Nephron (organoid): Measurements from ENCODE around the gene NDUFAF5.

Experiments
- H3K27ac Mint-ChIP-seq, 3 experiments: 2 replicates each; pipeline ENCODE4 v1.8.0; 2020; ENCODE audit warnings: mixed read lengths in 3 of 3, mild to moderate bottlenecking in 2 of 3, moderate library complexity in 1 of 3
- H3K27me3 Mint-ChIP-seq: 2 replicates; pipeline ENCODE4 v1.8.0; 2021; ENCODE audit warnings: low read depth, mild to moderate bottlenecking, moderate library complexity, mixed read lengths
- H3K36me3 Mint-ChIP-seq: 2 replicates; pipeline ENCODE4 v1.8.0; 2020; ENCODE audit warnings: low read depth, mixed read lengths
- H3K4me1 Mint-ChIP-seq: 2 replicates; pipeline ENCODE4 v1.8.0; 2020; ENCODE audit warnings: mixed read lengths
- H3K4me3 Mint-ChIP-seq, 3 experiments: 2 replicates each; pipeline ENCODE4 v1.8.0; 2020; ENCODE audit warnings: mild to moderate bottlenecking in 3 of 3, mixed read lengths in 3 of 3, moderate library complexity in 2 of 3
- H3K9me3 Mint-ChIP-seq: 2 replicates; pipeline ENCODE4 v1.8.0; 2020; ENCODE audit warnings: mixed read lengths
- CTCF ChIP-seq, 3 experiments: fragments of 200-600 bp; sonication (generic); IDR thresholded peaks; one replicate each; pipeline ENCODE4 v1.5.0; 2021; ENCODE audit warnings: antibody characterized with exemption in 3 of 3; ENCODE audit not compliant: unreplicated experiment in 3 of 3

NDUFAF5 gene

GRCh38 chr20:13793001-13793400, 8.2 kb downstream of the NDUFAF5 start:
- TF ChIP-seq CTCF (IDR thresholded peaks at IDR 0.05; ENCODE audit: unreplicated experiment in 3 of 3), result no peak
- Mint-ChIP-seq H3K27ac (no peak overlapping the region), H3K9me3 (no peaks in the 10 kb centered on the region), H3K4me3 (no peak overlapping the region), H3K4me1 (no peaks in the 10 kb centered on the region), H3K27me3 (no peaks in the 10 kb centered on the region), H3K36me3 (peaks cover 75% of the 10 kb centered on the region)

- peaks cover 7% of the 10 kb centered on the region for H3K4me1 Mint-ChIP-seq
- peaks cover 80% of the 10 kb centered on the region for H3K36me3 Mint-ChIP-seq
Observed at GRCh38 chr20:13794667-13795066, 9.8 kb downstream of the NDUFAF5 start.

GRCh38 chr20:13799040-13799439, 14.2 kb downstream of the NDUFAF5 start:
- H3K9me3 Mint-ChIP-seq, result no peaks in the 10 kb centered on the region
- H3K27ac Mint-ChIP-seq, result peak overlapping the region in 2 of 3 experiments; percentile 6 to 38
- H3K4me1 Mint-ChIP-seq, result peaks cover 37% of the 10 kb centered on the region
- H3K4me3 Mint-ChIP-seq, result no peak overlapping the region
- no peaks in the 10 kb centered on the region for H3K27me3 Mint-ChIP-seq
- no peak for TF ChIP-seq CTCF (IDR thresholded peaks at IDR 0.05; ENCODE audit: unreplicated experiment in 3 of 3)
- H3K36me3 Mint-ChIP-seq, result peaks cover 73% of the 10 kb centered on the region

More at GRCh38 chr20:13794667-13795066, 9.8 kb downstream of the NDUFAF5 start:
- H3K27ac Mint-ChIP-seq, result no peak overlapping the region
- H3K9me3 Mint-ChIP-seq, result no peaks in the 10 kb centered on the region
- H3K4me3 Mint-ChIP-seq, result no peak overlapping the region
- TF ChIP-seq CTCF (IDR thresholded peaks at IDR 0.05; ENCODE audit: unreplicated experiment in 3 of 3), result no peak
- H3K27me3 Mint-ChIP-seq, result no peaks in the 10 kb centered on the region

- Mint-ChIP-seq H3K36me3 (peaks cover 70% of the 10 kb centered on the region), H3K4me1 (peaks cover 37% of the 10 kb centered on the region), H3K4me3 (no peak overlapping the region), H3K27ac (peak overlapping the region in 2 of 3 experiments; percentile 10 to 90), H3K9me3 (no peaks in the 10 kb centered on the region), H3K27me3 (no peaks in the 10 kb centered on the region)
- no peak for TF ChIP-seq CTCF (IDR thresholded peaks at IDR 0.05; ENCODE audit: unreplicated experiment in 3 of 3)
Observed at GRCh38 chr20:13799974-13800373, 15.1 kb downstream of the NDUFAF5 start.

GRCh38 chr20:13800728-13801134, 15.9 kb downstream of the NDUFAF5 start:
- peaks cover 37% of the 10 kb centered on the region for H3K4me1 Mint-ChIP-seq
- H3K9me3 Mint-ChIP-seq, result no peaks in the 10 kb centered on the region
- H3K27ac Mint-ChIP-seq, result peak overlapping the region; percentile 40 to 90 (median 85)
- no peaks in the 10 kb centered on the region for H3K27me3 Mint-ChIP-seq
- peak overlapping the region in 2 of 3 experiments; percentile 21 to 24 for H3K4me3 Mint-ChIP-seq
- no peak for TF ChIP-seq CTCF (IDR thresholded peaks at IDR 0.05; ENCODE audit: unreplicated experiment in 3 of 3)
- peaks cover 64% of the 10 kb centered on the region for H3K36me3 Mint-ChIP-seq

GRCh38 chr20:13809373-13809772, 24.5 kb downstream of the NDUFAF5 start:
- Mint-ChIP-seq H3K4me1 (no peaks in the 10 kb centered on the region), H3K27ac (no peak overlapping the region), H3K36me3 (peaks cover 25% of the 10 kb centered on the region), H3K4me3 (no peak overlapping the region), H3K27me3 (no peaks in the 10 kb centered on the region), H3K9me3 (no peaks in the 10 kb centered on the region)
- no peak for TF ChIP-seq CTCF (IDR thresholded peaks at IDR 0.05; ENCODE audit: unreplicated experiment in 3 of 3)
